Activated T-helper 1 cell treated with anti-CD3 and anti-CD28 coated beads, Interleukin-12 subunit alpha, Interleukin-12 subunit beta, Interleukin-2, Interleukin-4 antibody, amounts not matched to agents 30 ng/mL and 10 ng/mL and 1 ng/mL, durations not matched to agents 14 hours and 24 hours and 36 hours (primary cell): ENCODE data around the gene ULK4. TPM values are rescaled to one million over a fixed set of nuclear protein-coding genes. Genes with fewer than 3 reads are reported as not detected.
"Not testable (repeated sequence)": the region's sequence is repeated elsewhere in the genome, so short reads cannot be mapped to it uniquely, and the experiment has no call there.

ENCODE experiments used
- DNase-seq: peaks from one replicate; pipeline ENCODE4 v3.0.0; 2021; ENCODE audit warnings: low spot score
- H3K27ac Mint-ChIP-seq: one replicate; pipeline ENCODE4 v1.8.0; 2021; ENCODE audit warnings: mild to moderate bottlenecking, mixed read lengths
- H3K27me3 Mint-ChIP-seq: one replicate; pipeline ENCODE4 v1.8.0; 2022; ENCODE audit warnings: mild to moderate bottlenecking, moderate library complexity, mixed read lengths; ENCODE audit not compliant: insufficient read depth
- H3K36me3 Mint-ChIP-seq: one replicate; pipeline ENCODE4 v1.8.0; 2021; ENCODE audit warnings: low read depth, mixed read lengths
- H3K4me1 Mint-ChIP-seq: one replicate; pipeline ENCODE4 v1.8.0; 2021; ENCODE audit warnings: low read depth, mixed read lengths
- H3K4me3 Mint-ChIP-seq: one replicate; pipeline ENCODE4 v1.8.0; 2021; ENCODE audit warnings: mild to moderate bottlenecking, moderate library complexity, mixed read lengths
- H3K9me3 Mint-ChIP-seq: one replicate; pipeline ENCODE4 v1.8.0; 2021; ENCODE audit warnings: mixed read lengths
- intact Hi-C: fragments of 100-400 bp; cut with micrococcal nuclease; formaldehyde crosslinking; loops from one replicate; pipeline ENCODE4 v1.15.1; 2024
- total RNA-seq: library from RNA; stranded (reverse); gene quantifications from 2 replicates; pipeline ENCODE4 v1.2.3, GENCODE V29; 2022

ULK4 gene
- total RNA-seq, 1 donor from 2014 or later: 7.3 TPM

- H3K36me3 Mint-ChIP-seq: no peaks in the 10 kb centered on the region
- H3K4me1 Mint-ChIP-seq: no peaks in the 10 kb centered on the region
- intact Hi-C loops: no loop called here
- no peaks in the 10 kb centered on the region for H3K27me3 Mint-ChIP-seq
- no peak overlapping the region for H3K4me3 Mint-ChIP-seq
- DNase-seq: no peak
- no peaks in the 10 kb centered on the region for H3K9me3 Mint-ChIP-seq
- H3K27ac Mint-ChIP-seq: no peak overlapping the region
Measured at GRCh38 chr3:41708176-41708575, 253.7 kb downstream of the ULK4 start.

- Mint-ChIP-seq H3K27ac (no peak overlapping the region), H3K4me3 (no peak overlapping the region), H3K9me3 (no peaks in the 10 kb centered on the region), H3K4me1 (no peaks in the 10 kb centered on the region), H3K36me3 (no peaks in the 10 kb centered on the region), H3K27me3 (no peaks in the 10 kb centered on the region)
- no peak for DNase-seq
- intact Hi-C loops: no loop called here
Measured at GRCh38 chr3:41705893-41706292, 256.0 kb downstream of the ULK4 start.

- no peaks in the 10 kb centered on the region for H3K36me3 Mint-ChIP-seq
Measured at GRCh38 chr3:41701191-41701698, 260.7 kb downstream of the ULK4 start.

GRCh38 chr3:41700155-41700554 lies 261.7 kb downstream of the ULK4 start:
- no peak for DNase-seq
- H3K4me1 Mint-ChIP-seq: no peaks in the 10 kb centered on the region
- H3K4me3 Mint-ChIP-seq: no peak overlapping the region
- intact Hi-C loops: no loop called here
- no peaks in the 10 kb centered on the region for H3K36me3 Mint-ChIP-seq
- H3K9me3 Mint-ChIP-seq: no peaks in the 10 kb centered on the region
- no peaks in the 10 kb centered on the region for H3K27me3 Mint-ChIP-seq
- no peak overlapping the region for H3K27ac Mint-ChIP-seq

More at GRCh38 chr3:41701191-41701698, 260.7 kb downstream of the ULK4 start:
- DNase-seq: no peak
- no peak overlapping the region for H3K4me3 Mint-ChIP-seq
- no peaks in the 10 kb centered on the region for H3K9me3 Mint-ChIP-seq
- H3K4me1 Mint-ChIP-seq: no peaks in the 10 kb centered on the region
- intact Hi-C loops: no loop called here
- H3K27ac Mint-ChIP-seq: no peak overlapping the region
- H3K27me3 Mint-ChIP-seq: no peaks in the 10 kb centered on the region

DNA sequence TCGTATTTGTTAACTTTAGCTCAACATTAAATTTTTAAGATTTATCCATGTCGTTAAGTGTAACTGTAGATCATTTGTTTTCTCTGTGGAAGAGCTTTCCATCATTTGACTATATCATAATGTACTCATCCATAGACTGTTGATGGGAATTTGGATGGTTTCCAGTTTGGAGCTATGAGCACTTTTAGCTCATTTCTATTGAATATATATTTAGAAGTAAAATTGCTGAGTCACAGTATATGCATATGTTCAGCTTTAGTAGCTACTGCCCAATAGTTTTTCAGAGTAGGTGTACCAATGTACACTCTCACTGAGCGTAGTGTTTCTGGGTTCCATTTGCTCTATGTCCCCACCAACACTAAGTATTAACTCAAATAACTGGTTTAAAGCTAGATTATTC lies 263.0 kb downstream of the ULK4 start:
- intact Hi-C loops: no loop called here
- H3K27me3 Mint-ChIP-seq: no peaks in the 10 kb centered on the region
- H3K4me3 Mint-ChIP-seq: no peak overlapping the region
- no peaks in the 10 kb centered on the region for H3K36me3 Mint-ChIP-seq
- no peak for DNase-seq
- no peaks in the 10 kb centered on the region for H3K4me1 Mint-ChIP-seq
- H3K9me3 Mint-ChIP-seq: no peaks in the 10 kb centered on the region
- H3K27ac Mint-ChIP-seq: no peak overlapping the region

- H3K4me1 Mint-ChIP-seq: no peaks in the 10 kb centered on the region
- no peaks in the 10 kb centered on the region for H3K27me3 Mint-ChIP-seq
- H3K9me3 Mint-ChIP-seq: no peaks in the 10 kb centered on the region
- H3K36me3 Mint-ChIP-seq: no peaks in the 10 kb centered on the region
- no peak overlapping the region for H3K4me3 Mint-ChIP-seq
- intact Hi-C loops: no loop called here
- no peak for DNase-seq
- H3K27ac Mint-ChIP-seq: no peak overlapping the region
Measured at GRCh38 chr3:41697702-41698101, 264.2 kb downstream of the ULK4 start.

DNA sequence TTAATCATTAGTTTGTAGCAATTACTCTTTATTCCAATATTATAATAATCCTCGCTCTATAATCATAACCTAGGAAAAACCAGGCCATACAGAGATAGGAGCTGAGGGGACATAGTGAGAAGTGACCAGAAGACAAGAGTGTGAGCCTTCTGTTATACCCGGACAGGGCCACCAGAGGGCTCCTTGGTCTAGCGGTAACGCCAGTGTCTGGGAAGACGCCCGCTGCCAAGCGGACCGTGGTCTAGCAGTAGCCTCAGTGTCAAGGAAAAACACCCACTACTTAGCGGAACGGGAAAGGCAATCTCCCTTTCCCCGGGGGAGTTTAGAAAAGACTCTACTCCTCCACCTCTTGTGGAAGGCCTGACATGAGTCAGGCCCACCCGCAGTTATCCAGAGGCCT lies 266.1 kb downstream of the ULK4 start:
- H3K27ac Mint-ChIP-seq, DNase-seq: not testable (repeated sequence)

GRCh38 chr3:41693799-41694198 lies 268.1 kb downstream of the ULK4 start:
- Mint-ChIP-seq H3K36me3 (no peaks in the 10 kb centered on the region), H3K27me3 (no peaks in the 10 kb centered on the region), H3K27ac (no peak overlapping the region), H3K4me3 (no peak overlapping the region), H3K4me1 (no peaks in the 10 kb centered on the region), H3K9me3 (peaks cover 7% of the 10 kb centered on the region)
- intact Hi-C loops: no loop called here
- DNase-seq: no peak

More for the DNA sequence above, 266.1 kb downstream of the ULK4 start:
- H3K27me3 Mint-ChIP-seq, H3K9me3 Mint-ChIP-seq, H3K4me1 Mint-ChIP-seq, H3K36me3 Mint-ChIP-seq, intact Hi-C loops, H3K4me3 Mint-ChIP-seq: not testable (repeated sequence)

- Mint-ChIP-seq H3K27me3 (no peaks in the 10 kb centered on the region), H3K4me3 (no peak overlapping the region), H3K27ac (no peak overlapping the region), H3K36me3 (no peaks in the 10 kb centered on the region), H3K4me1 (no peaks in the 10 kb centered on the region), H3K9me3 (peaks cover 7% of the 10 kb centered on the region)
- intact Hi-C loops: no loop called here
- no peak for DNase-seq
Measured at GRCh38 chr3:41690766-41691563, 270.9 kb downstream of the ULK4 start.

- no peaks in the 10 kb centered on the region for H3K4me1 Mint-ChIP-seq
- no peak overlapping the region for H3K27ac Mint-ChIP-seq
- intact Hi-C loops: no loop called here
- H3K4me3 Mint-ChIP-seq: no peak overlapping the region
- H3K36me3 Mint-ChIP-seq: no peaks in the 10 kb centered on the region
- DNase-seq: no peak
- H3K9me3 Mint-ChIP-seq: peaks cover 7% of the 10 kb centered on the region
- no peaks in the 10 kb centered on the region for H3K27me3 Mint-ChIP-seq
Measured at GRCh38 chr3:41688595-41689380, 273.1 kb downstream of the ULK4 start.

DNA sequence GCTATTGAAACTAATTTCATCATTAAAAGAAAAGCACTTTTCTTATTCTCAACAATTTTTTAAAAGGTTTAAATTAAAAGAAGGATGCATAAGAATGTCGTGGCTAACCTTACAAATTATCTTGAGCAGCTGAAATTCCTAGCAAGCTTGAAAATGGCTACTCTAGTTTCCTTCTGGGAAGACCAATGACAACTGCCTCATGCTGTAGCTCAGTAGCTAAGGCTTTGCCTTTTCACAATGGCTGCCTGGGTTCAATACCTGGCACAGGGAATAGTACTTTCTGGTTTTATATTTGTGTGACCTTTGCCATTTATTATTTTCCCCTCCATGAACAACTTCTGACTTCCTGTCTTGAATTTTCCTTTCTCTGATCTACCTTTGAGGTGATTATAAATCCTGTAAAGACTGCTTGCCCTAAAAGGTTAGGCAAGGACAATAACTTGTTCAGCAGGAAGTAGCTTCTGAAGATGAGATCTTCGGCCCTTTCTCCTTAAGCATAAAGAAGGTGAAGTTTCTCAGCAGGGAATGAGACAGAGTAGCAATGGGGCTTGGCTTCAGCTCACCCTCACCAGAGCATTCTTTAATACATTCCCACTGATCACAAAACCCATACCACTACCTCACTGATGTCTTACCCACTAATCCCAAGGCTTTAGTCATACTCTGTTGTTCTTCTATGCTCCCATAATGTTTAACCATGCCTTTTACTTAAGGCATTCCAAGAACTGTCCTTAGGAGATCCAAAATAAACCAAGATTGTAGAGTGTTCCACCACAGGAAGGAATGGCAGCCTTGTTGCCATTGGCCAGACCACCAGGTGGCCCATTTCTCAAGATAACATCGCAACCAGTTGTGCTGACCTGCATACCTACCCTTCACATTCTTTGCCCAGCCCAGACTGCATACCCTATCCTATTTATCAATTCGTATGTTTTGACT lies 276.8 kb downstream of the ULK4 start:
- H3K4me3 Mint-ChIP-seq: no peak overlapping the region
- no peaks in the 10 kb centered on the region for H3K27me3 Mint-ChIP-seq
- DNase-seq: no peak
- intact Hi-C loops: no loop called here
- H3K27ac Mint-ChIP-seq: no peak overlapping the region
- H3K36me3 Mint-ChIP-seq: no peaks in the 10 kb centered on the region
- no peaks in the 10 kb centered on the region for H3K4me1 Mint-ChIP-seq
- H3K9me3 Mint-ChIP-seq: peaks cover 4% of the 10 kb centered on the region

- Mint-ChIP-seq H3K27me3 (no peaks in the 10 kb centered on the region), H3K9me3 (no peaks in the 10 kb centered on the region), H3K27ac (no peak overlapping the region), H3K36me3 (no peaks in the 10 kb centered on the region), H3K4me1 (no peaks in the 10 kb centered on the region), H3K4me3 (no peak overlapping the region)
- intact Hi-C loops: no loop called here
- no peak for DNase-seq
Measured at GRCh38 chr3:41683666-41684350, 278.1 kb downstream of the ULK4 start.
